GM23338 (cell line): ENCODE measurements around the gene OR51A4. TPM values are rescaled to one million over a fixed set of nuclear protein-coding genes. Genes with fewer than 3 reads are reported as not detected.
"Not testable (repeated sequence)": the region's sequence is repeated elsewhere in the genome, so short reads cannot be mapped to it uniquely, and the experiment has no call there.

Experiments used
- ATAC-seq: fragments of 200-7000 bp; cut with Tn5 transposase; 3 replicates; pipeline ENCODE4 v1.9.1; 2020
- DNase-seq: peaks from one replicate; pipeline ENCODE4 v3.0.0-alpha.2; 2015; ENCODE audit warnings: low spot score
- H2AFZ ChIP-seq: fragments of 200-600 bp; sonication (generic); 2 replicates; pipeline ENCODE4 v1.8.0; 2016; ENCODE audit warnings: antibody characterized with exemption, mild to moderate bottlenecking, moderate library complexity
- H3F3A ChIP-seq: fragments of 200-600 bp; sonication (generic); replicated peaks from 2 replicates; pipeline ENCODE4 v1.8.0; 2017; ENCODE audit warnings: antibody characterized with exemption, mixed run types, low read depth
- H3K27ac ChIP-seq: fragments of 200-600 bp; sonication (generic); 2 replicates; pipeline ENCODE4 v1.6.1; 2016; ENCODE audit warnings: low read depth
- H3K27me3 ChIP-seq: fragments of 200-600 bp; sonication (generic); 2 replicates; pipeline ENCODE4 v1.8.0; 2016; ENCODE audit warnings: mild to moderate bottlenecking, mixed run types, moderate library complexity; ENCODE audit not compliant: insufficient read depth
- H3K36me3 ChIP-seq: fragments of 200-600 bp; sonication (generic); 2 replicates; pipeline ENCODE4 v1.8.0; 2016; ENCODE audit warnings: mild to moderate bottlenecking; ENCODE audit not compliant: insufficient read depth
- H3K4me1 ChIP-seq: fragments of 200-600 bp; sonication (generic); 2 replicates; pipeline ENCODE4 v1.8.0; 2016; ENCODE audit warnings: mild to moderate bottlenecking, moderate library complexity; ENCODE audit not compliant: insufficient read depth
- H3K4me2 ChIP-seq: fragments of 200-600 bp; sonication (generic); 2 replicates; pipeline ENCODE4 v1.7.1; 2017; ENCODE audit warnings: mixed run types
- H3K4me3 ChIP-seq: fragments of 200-600 bp; sonication (generic); 2 replicates; pipeline ENCODE4 v1.6.1; 2016; ENCODE audit warnings: mixed run types
- H3K79me2 ChIP-seq: fragments of 200-600 bp; sonication (generic); replicated peaks from 2 replicates; pipeline ENCODE4 v1.8.0; 2017; ENCODE audit warnings: mild to moderate bottlenecking; ENCODE audit not compliant: insufficient read depth
- H3K9me2 ChIP-seq: fragments of 200-600 bp; sonication (generic); 2 replicates; pipeline ENCODE4 v1.8.0; 2017; ENCODE audit not compliant: insufficient read depth
- H4K20me1 ChIP-seq: fragments of 200-600 bp; sonication (generic); replicated peaks from 2 replicates; pipeline ENCODE4 v1.8.0; 2017; ENCODE audit warnings: mild to moderate bottlenecking; ENCODE audit not compliant: insufficient read depth
- H3K27ac Mint-ChIP-seq: 2 replicates; pipeline ENCODE4 v1.8.0; 2020; ENCODE audit warnings: inconsistent platforms, mild to moderate bottlenecking, moderate library complexity, mixed read lengths
- H3K27me3 Mint-ChIP-seq: 3 replicates; pipeline ENCODE4 v1.8.0; 2022; ENCODE audit warnings: low read depth, mild to moderate bottlenecking, moderate library complexity, mixed read lengths, inconsistent platforms; ENCODE audit not compliant: insufficient read depth, poor library complexity
- H3K36me3 Mint-ChIP-seq: 3 replicates; pipeline ENCODE4 v1.8.0; 2021; ENCODE audit warnings: low read depth, mild to moderate bottlenecking, inconsistent platforms, moderate library complexity, mixed read lengths
- H3K4me1 Mint-ChIP-seq: 3 replicates; pipeline ENCODE4 v1.8.0; 2020; ENCODE audit warnings: mild to moderate bottlenecking, inconsistent platforms, mixed read lengths
- H3K4me3 Mint-ChIP-seq: 3 replicates; pipeline ENCODE4 v1.8.0; 2021; ENCODE audit warnings: moderate library complexity, mild to moderate bottlenecking, inconsistent platforms, mixed read lengths
- H3K9me3 Mint-ChIP-seq: 3 replicates; pipeline ENCODE4 v1.8.0; 2020; ENCODE audit warnings: moderate library complexity, mild to moderate bottlenecking, inconsistent platforms, mixed read lengths
- JUNB ChIP-seq: IDR thresholded peaks from one replicate; pipeline ENCODE4 v1.6.1; 2016; ENCODE audit warnings: antibody characterized with exemption; ENCODE audit not compliant: unreplicated experiment
- NANOG ChIP-seq: IDR thresholded peaks from 2 replicates; pipeline ENCODE4 v1.6.1; 2016; ENCODE audit warnings: antibody characterized with exemption, borderline replicate concordance
- STAT1 ChIP-seq: IDR thresholded peaks from one replicate; pipeline ENCODE4 v1.6.1; 2016; ENCODE audit warnings: antibody characterized with exemption; ENCODE audit not compliant: unreplicated experiment
- polyA plus RNA-seq: library from polyadenylated mRNA; unstranded; fragments of >200 nt; fragmentation: Nextera tagmentation; extraction: Ambion mirVana; gene quantifications from 2 replicates; pipeline ENCODE4 v1.2.1, GENCODE V29; 2016
- total RNA-seq: library from RNA; depleted of rRNA; stranded (reverse); fragments of >200 nt; shearing (Covaris generic); gene quantifications from 2 replicates; pipeline ENCODE4 v1.2.3, GENCODE V29; 2014
- TF ChIP-seq, protein P1 (sequence below): IDR thresholded peaks from 2 replicates; pipeline ENCODE4 v1.6.1; 2016; ENCODE audit warnings: antibody characterized with exemption
- TF ChIP-seq, protein P2 (sequence below), 2 experiments: fragments of 200-600 bp in 1 of 2; sonication (generic) in 1 of 2; conservative IDR thresholded peaks; 2 replicates each; pipeline versions ENCODE4 v1.5.1 to v1.6.1; 2016 to 2017; ENCODE audit warnings: antibody characterized with exemption in 2 of 2, low read depth in 2 of 2, mild to moderate bottlenecking in 2 of 2, moderate library complexity in 1 of 2
- TF ChIP-seq, protein P3 (sequence below): fragments of 250-450 bp; sonication (Bioruptor Pico); IDR thresholded peaks from 2 replicates; pipeline ENCODE4 v1.5.0; 2020; ENCODE audit warnings: mild to moderate bottlenecking, moderate library complexity

Gene OR51A4
- total and polyA plus RNA-seq, 2 experiments from 2014 or later, result not detected

DNA sequence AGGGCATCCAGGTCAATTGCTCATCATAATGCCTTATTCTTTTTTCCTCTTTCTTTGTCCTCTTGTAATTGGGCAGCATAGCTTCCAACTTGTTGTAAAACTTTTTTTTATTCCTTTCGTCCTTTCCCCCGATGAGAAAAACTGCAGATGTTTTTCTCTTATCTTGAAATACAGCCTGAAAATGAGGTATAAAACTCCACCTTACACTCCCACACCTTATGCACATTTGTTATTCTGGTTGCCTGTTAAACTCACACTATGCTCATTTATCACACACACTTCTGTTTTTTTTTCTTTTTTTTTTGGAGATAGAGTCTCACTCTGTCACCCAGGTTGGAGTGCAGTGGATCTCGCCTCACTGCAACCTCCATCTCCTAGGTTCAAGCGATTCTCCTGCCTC, 10.0 kb upstream of the OR51A4 start:
- no peak overlapping the region for H3K27ac ChIP-seq
- H3K36me3 ChIP-seq, result no peaks in the 10 kb centered on the region
- H3K27me3 ChIP-seq, result no peaks in the 10 kb centered on the region
- no peak overlapping the region for H3K27ac Mint-ChIP-seq
- no peaks in the 10 kb centered on the region for H3K9me3 Mint-ChIP-seq
- ATAC-seq (no peak), DNase-seq (no peak)
- H4K20me1 ChIP-seq, result no peaks in the 10 kb centered on the region
- no peak overlapping the region for H3K4me3 ChIP-seq
- H3K36me3 Mint-ChIP-seq, result no peaks in the 10 kb centered on the region
- no peak overlapping the region for H2AFZ ChIP-seq
- H3K4me3 Mint-ChIP-seq, result no peak overlapping the region
- peaks cover 4% of the 10 kb centered on the region; the same call in 1 of the 3 replicates for H3K4me1 Mint-ChIP-seq
- no peaks in the 10 kb centered on the region for H3K9me2 ChIP-seq
- H3K4me2 ChIP-seq, result no peak overlapping the region
- no peaks in the 10 kb centered on the region for H3K27me3 Mint-ChIP-seq
- no peaks in the 10 kb centered on the region for H3K4me1 ChIP-seq
- H3F3A ChIP-seq, result no peaks in the 10 kb centered on the region
- no peaks in the 10 kb centered on the region for H3K79me2 ChIP-seq
- TF ChIP-seq, protein P1, sequence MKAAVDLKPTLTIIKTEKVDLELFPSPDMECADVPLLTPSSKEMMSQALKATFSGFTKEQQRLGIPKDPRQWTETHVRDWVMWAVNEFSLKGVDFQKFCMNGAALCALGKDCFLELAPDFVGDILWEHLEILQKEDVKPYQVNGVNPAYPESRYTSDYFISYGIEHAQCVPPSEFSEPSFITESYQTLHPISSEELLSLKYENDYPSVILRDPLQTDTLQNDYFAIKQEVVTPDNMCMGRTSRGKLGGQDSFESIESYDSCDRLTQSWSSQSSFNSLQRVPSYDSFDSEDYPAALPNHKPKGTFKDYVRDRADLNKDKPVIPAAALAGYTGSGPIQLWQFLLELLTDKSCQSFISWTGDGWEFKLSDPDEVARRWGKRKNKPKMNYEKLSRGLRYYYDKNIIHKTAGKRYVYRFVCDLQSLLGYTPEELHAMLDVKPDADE, result no peak
- TF ChIP-seq, protein P2, sequence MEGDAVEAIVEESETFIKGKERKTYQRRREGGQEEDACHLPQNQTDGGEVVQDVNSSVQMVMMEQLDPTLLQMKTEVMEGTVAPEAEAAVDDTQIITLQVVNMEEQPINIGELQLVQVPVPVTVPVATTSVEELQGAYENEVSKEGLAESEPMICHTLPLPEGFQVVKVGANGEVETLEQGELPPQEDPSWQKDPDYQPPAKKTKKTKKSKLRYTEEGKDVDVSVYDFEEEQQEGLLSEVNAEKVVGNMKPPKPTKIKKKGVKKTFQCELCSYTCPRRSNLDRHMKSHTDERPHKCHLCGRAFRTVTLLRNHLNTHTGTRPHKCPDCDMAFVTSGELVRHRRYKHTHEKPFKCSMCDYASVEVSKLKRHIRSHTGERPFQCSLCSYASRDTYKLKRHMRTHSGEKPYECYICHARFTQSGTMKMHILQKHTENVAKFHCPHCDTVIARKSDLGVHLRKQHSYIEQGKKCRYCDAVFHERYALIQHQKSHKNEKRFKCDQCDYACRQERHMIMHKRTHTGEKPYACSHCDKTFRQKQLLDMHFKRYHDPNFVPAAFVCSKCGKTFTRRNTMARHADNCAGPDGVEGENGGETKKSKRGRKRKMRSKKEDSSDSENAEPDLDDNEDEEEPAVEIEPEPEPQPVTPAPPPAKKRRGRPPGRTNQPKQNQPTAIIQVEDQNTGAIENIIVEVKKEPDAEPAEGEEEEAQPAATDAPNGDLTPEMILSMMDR (conservative IDR thresholded peaks at IDR 0.05; ENCODE audit: low read depth in 2 of 2), result no peak
- TF ChIP-seq JUNB, result no peak
- no peak for TF ChIP-seq NANOG
- TF ChIP-seq STAT1, result no peak

DNA sequence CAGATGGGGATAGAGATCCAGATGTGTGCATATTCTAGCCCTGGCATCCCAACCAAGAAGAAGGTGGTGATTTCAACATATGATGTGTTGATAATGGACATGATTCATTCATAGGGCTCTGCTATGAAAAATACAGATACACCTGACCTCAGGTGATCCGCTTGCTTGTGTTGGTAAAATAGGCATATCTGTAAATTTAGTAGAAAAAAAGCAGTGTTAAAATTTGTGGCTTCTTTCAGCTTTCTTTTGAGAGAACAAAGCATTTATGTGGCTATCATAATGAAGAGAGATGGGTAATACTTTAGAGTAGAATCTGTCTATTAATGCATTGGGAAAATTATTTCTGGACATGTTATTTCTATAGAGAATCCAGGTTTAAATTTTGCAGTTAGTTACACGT, 8.2 kb upstream of the OR51A4 start, which contains the start of gene OR51A2:
Gene OR51A2 (minus strand): TSS at position 101 of the 400 bp plus-strand sequence. CDS start 0 bp downstream, at position 101.
- H3K36me3 Mint-ChIP-seq, H4K20me1 ChIP-seq, H3K27ac ChIP-seq, H3K27me3 Mint-ChIP-seq, H3K27ac Mint-ChIP-seq, H3F3A ChIP-seq, H3K36me3 ChIP-seq, DNase-seq, H3K4me3 ChIP-seq, H3K27me3 ChIP-seq, ATAC-seq, H3K4me1 ChIP-seq, H3K9me2 ChIP-seq, H3K4me2 ChIP-seq, H3K4me1 Mint-ChIP-seq, H3K9me3 Mint-ChIP-seq, H3K4me3 Mint-ChIP-seq, H3K79me2 ChIP-seq: not testable (repeated sequence)
- 0 out of 2 replicates have a peak within 1 kb of the TSS, but pooled peaks have one; percentile 7 for H2AFZ ChIP-seq

- Mint-ChIP-seq H3K4me1 (no peaks in the 10 kb centered on the region), H3K36me3 (no peaks in the 10 kb centered on the region), H3K4me3 (no peak overlapping the region), H3K9me3 (no peaks in the 10 kb centered on the region), H3K27me3 (no peaks in the 10 kb centered on the region), H3K27ac (no peak overlapping the region)
- no peak for DNase-seq
- Histone ChIP-seq H4K20me1 (no peaks in the 10 kb centered on the region), H3K4me3 (no peak overlapping the region), H3K9me2 (no peaks in the 10 kb centered on the region; the same call in 1 of the 2 replicates), H2AFZ (no peak overlapping the region), H3K36me3 (no peaks in the 10 kb centered on the region), H3F3A (no peaks in the 10 kb centered on the region), H3K79me2 (no peaks in the 10 kb centered on the region), H3K27me3 (no peaks in the 10 kb centered on the region), H3K4me2 (no peak overlapping the region), H3K4me1 (no peaks in the 10 kb centered on the region), H3K27ac (no peak overlapping the region)
- ATAC-seq, result no peak
- TF ChIP-seq, protein P3, sequence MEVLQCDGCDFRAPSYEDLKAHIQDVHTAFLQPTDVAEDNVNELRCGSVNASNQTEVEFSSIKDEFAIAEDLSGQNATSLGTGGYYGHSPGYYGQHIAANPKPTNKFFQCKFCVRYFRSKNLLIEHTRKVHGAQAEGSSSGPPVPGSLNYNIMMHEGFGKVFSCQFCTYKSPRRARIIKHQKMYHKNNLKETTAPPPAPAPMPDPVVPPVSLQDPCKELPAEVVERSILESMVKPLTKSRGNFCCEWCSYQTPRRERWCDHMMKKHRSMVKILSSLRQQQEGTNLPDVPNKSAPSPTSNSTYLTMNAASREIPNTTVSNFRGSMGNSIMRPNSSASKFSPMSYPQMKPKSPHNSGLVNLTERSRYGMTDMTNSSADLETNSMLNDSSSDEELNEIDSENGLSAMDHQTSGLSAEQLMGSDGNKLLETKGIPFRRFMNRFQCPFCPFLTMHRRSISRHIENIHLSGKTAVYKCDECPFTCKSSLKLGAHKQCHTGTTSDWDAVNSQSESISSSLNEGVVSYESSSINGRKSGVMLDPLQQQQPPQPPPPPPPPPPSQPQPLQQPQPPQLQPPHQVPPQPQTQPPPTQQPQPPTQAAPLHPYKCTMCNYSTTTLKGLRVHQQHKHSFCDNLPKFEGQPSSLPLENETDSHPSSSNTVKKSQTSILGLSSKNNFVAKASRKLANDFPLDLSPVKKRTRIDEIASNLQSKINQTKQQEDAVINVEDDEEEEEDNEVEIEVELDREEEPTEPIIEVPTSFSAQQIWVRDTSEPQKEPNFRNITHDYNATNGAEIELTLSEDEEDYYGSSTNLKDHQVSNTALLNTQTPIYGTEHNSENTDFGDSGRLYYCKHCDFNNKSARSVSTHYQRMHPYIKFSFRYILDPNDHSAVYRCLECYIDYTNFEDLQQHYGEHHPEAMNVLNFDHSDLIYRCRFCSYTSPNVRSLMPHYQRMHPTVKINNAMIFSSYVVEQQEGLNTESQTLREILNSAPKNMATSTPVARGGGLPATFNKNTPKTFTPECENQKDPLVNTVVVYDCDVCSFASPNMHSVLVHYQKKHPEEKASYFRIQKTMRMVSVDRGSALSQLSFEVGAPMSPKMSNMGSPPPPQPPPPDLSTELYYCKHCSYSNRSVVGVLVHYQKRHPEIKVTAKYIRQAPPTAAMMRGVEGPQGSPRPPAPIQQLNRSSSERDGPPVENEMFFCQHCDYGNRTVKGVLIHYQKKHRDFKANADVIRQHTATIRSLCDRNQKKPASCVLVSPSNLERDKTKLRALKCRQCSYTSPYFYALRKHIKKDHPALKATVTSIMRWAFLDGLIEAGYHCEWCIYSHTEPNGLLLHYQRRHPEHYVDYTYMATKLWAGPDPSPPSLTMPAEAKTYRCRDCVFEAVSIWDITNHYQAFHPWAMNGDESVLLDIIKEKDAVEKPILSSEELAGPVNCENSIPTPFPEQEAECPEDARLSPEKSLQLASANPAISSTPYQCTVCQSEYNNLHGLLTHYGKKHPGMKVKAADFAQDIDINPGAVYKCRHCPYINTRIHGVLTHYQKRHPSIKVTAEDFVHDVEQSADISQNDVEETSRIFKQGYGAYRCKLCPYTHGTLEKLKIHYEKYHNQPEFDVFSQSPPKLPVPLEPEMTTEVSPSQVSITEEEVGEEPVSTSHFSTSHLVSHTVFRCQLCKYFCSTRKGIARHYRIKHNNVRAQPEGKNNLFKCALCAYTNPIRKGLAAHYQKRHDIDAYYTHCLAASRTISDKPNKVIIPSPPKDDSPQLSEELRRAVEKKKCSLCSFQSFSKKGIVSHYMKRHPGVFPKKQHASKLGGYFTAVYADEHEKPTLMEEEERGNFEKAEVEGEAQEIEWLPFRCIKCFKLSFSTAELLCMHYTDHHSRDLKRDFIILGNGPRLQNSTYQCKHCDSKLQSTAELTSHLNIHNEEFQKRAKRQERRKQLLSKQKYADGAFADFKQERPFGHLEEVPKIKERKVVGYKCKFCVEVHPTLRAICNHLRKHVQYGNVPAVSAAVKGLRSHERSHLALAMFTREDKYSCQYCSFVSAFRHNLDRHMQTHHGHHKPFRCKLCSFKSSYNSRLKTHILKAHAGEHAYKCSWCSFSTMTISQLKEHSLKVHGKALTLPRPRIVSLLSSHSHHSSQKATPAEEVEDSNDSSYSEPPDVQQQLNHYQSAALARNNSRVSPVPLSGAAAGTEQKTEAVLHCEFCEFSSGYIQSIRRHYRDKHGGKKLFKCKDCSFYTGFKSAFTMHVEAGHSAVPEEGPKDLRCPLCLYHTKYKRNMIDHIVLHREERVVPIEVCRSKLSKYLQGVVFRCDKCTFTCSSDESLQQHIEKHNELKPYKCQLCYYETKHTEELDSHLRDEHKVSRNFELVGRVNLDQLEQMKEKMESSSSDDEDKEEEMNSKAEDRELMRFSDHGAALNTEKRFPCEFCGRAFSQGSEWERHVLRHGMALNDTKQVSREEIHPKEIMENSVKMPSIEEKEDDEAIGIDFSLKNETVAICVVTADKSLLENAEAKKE (CRISPR knock-in tag), result no peak
Measured at GRCh38 chr11:4936745-4937144, 10.7 kb downstream of the OR51A4 start.
